Osteocyte (in vitro differentiated cells): ENCODE results near the gene ING4. TPM values are rescaled to one million over a fixed set of nuclear protein-coding genes. Genes with fewer than 3 reads are reported as not detected.

Experiments
- DNase-seq: peaks from one replicate; pipeline ENCODE4 v3.0.0; 2021; ENCODE audit warnings: mixed read lengths; ENCODE audit not compliant: unreplicated experiment; ENCODE audit errors: extremely low spot score
- H3K27ac Mint-ChIP-seq: one replicate; pipeline ENCODE4 v1.8.0; 2021; ENCODE audit warnings: mild to moderate bottlenecking, mixed read lengths; ENCODE audit not compliant: unreplicated experiment
- H3K27me3 Mint-ChIP-seq: one replicate; pipeline ENCODE4 v1.8.0; 2021; ENCODE audit warnings: mixed read lengths; ENCODE audit not compliant: unreplicated experiment
- H3K36me3 Mint-ChIP-seq: one replicate; pipeline ENCODE4 v1.8.0; 2021; ENCODE audit warnings: mixed read lengths; ENCODE audit not compliant: unreplicated experiment
- H3K4me1 Mint-ChIP-seq: one replicate; pipeline ENCODE4 v1.8.0; 2021; ENCODE audit warnings: mixed read lengths; ENCODE audit not compliant: unreplicated experiment
- H3K4me3 Mint-ChIP-seq: one replicate; pipeline ENCODE4 v1.8.0; 2021; ENCODE audit warnings: mild to moderate bottlenecking, moderate library complexity, mixed read lengths; ENCODE audit not compliant: unreplicated experiment
- H3K9me3 Mint-ChIP-seq: one replicate; pipeline ENCODE4 v1.8.0; 2021; ENCODE audit warnings: mixed read lengths; ENCODE audit not compliant: unreplicated experiment
- CTCF ChIP-seq: fragments of 200-600 bp; sonication (generic); IDR thresholded peaks from 2 replicates; pipeline ENCODE4 v1.5.0; 2021; ENCODE audit warnings: antibody characterized with exemption, mild to moderate bottlenecking, moderate library complexity
- total RNA-seq: library from RNA; stranded (reverse); gene quantifications from 2 replicates; pipeline ENCODE4 v1.2.1, GENCODE V29; 2021

ING4 gene
- total RNA-seq, 1 donor from 2014 or later, result 56.7 TPM

GRCh38 chr12:6685814-6686213, 22.9 kb upstream of the ING4 start:
- TF ChIP-seq CTCF, result no peak
- no peak overlapping the region for H3K4me3 Mint-ChIP-seq
- H3K27ac Mint-ChIP-seq, result no peak overlapping the region
- peaks cover 35% of the 10 kb centered on the region for H3K4me1 Mint-ChIP-seq
- peaks cover 5% of the 10 kb centered on the region for H3K36me3 Mint-ChIP-seq
- DNase-seq, result no peak
- no peaks in the 10 kb centered on the region for H3K9me3 Mint-ChIP-seq
- H3K27me3 Mint-ChIP-seq, result no peaks in the 10 kb centered on the region

- Mint-ChIP-seq H3K27ac (no peak overlapping the region), H3K9me3 (no peaks in the 10 kb centered on the region), H3K4me3 (no peak overlapping the region), H3K4me1 (peaks cover 27% of the 10 kb centered on the region), H3K27me3 (no peaks in the 10 kb centered on the region), H3K36me3 (peaks cover 7% of the 10 kb centered on the region)
- DNase-seq, result no peak
- TF ChIP-seq CTCF, result peak; percentile 60
These were observed 21.7 kb upstream of the ING4 start for GRCh38 chr12:6684609-6685008.

GRCh38 chr12:6676962-6677361, 14.0 kb upstream of the ING4 start:
- Mint-ChIP-seq H3K4me3 (no peak overlapping the region), H3K36me3 (peaks cover 56% of the 10 kb centered on the region), H3K9me3 (no peaks in the 10 kb centered on the region)

GRCh38 chr12:6672143-6672542, 9.2 kb upstream of the ING4 start:
- Mint-ChIP-seq H3K27me3 (no peaks in the 10 kb centered on the region), H3K36me3 (peaks cover 70% of the 10 kb centered on the region), H3K9me3 (no peaks in the 10 kb centered on the region), H3K27ac (no peak overlapping the region), H3K4me1 (no peaks in the 10 kb centered on the region), H3K4me3 (no peak overlapping the region)
- TF ChIP-seq CTCF, result no peak
- no peak for DNase-seq

More at GRCh38 chr12:6676962-6677361, 14.0 kb upstream of the ING4 start:
- Mint-ChIP-seq H3K27me3 (no peaks in the 10 kb centered on the region), H3K27ac (no peak overlapping the region), H3K4me1 (no peaks in the 10 kb centered on the region)
- no peak for DNase-seq
- no peak for TF ChIP-seq CTCF

- H3K27ac Mint-ChIP-seq, result no peak overlapping the region
- DNase-seq, result no peak
- no peaks in the 10 kb centered on the region for H3K27me3 Mint-ChIP-seq
- TF ChIP-seq CTCF, result no peak
- H3K9me3 Mint-ChIP-seq, result no peaks in the 10 kb centered on the region
- H3K36me3 Mint-ChIP-seq, result peaks cover 47% of the 10 kb centered on the region
- H3K4me3 Mint-ChIP-seq, result no peak overlapping the region
- H3K4me1 Mint-ChIP-seq, result peaks cover 10% of the 10 kb centered on the region
These were observed 4.8 kb upstream of the ING4 start for GRCh38 chr12:6667559-6668210.
